B cell (primary cell): ENCODE results near the gene WNT6.

Experiments
- EZH2 ChIP-seq: IDR thresholded peaks from 2 replicates; pipeline ENCODE4 v1.6.1; 2012; ENCODE audit warnings: borderline replicate concordance, low read depth, mild to moderate bottlenecking, moderate library complexity, low read length; ENCODE audit not compliant: insufficient read depth, poor library complexity, severe bottlenecking
- TF ChIP-seq, protein P1 (sequence below): fragments of 200-600 bp; IDR thresholded peaks from one replicate; pipeline ENCODE4 v1.8.0; 2022; ENCODE audit warnings: antibody characterized with exemption, mild to moderate bottlenecking

DNA sequence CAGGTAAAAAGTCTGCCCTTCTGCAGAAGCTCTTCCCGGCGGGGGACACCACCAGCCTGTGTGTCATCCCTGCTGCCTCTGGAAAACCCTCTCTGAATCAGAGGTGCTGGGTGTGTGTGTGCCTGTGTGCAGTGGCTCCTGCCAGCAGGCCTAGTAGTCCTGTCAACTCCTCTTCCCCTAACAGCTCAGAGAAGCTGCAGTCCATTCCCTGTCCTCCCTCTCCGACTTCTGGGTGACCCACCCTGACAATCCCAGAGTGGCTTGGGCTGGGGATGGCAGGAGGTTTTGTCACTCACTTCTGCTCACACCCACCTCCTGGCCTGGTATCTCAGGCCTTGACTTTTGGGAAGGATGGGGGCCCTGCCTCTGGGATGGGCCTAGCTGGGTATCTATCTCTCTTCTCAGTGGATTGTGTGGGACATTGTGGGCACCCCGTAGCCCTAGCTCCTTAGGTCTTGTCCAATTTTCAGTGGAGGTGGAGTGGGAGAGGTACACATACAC lies 23.3 kb downstream of the WNT6 start:
- TF ChIP-seq, protein P1, sequence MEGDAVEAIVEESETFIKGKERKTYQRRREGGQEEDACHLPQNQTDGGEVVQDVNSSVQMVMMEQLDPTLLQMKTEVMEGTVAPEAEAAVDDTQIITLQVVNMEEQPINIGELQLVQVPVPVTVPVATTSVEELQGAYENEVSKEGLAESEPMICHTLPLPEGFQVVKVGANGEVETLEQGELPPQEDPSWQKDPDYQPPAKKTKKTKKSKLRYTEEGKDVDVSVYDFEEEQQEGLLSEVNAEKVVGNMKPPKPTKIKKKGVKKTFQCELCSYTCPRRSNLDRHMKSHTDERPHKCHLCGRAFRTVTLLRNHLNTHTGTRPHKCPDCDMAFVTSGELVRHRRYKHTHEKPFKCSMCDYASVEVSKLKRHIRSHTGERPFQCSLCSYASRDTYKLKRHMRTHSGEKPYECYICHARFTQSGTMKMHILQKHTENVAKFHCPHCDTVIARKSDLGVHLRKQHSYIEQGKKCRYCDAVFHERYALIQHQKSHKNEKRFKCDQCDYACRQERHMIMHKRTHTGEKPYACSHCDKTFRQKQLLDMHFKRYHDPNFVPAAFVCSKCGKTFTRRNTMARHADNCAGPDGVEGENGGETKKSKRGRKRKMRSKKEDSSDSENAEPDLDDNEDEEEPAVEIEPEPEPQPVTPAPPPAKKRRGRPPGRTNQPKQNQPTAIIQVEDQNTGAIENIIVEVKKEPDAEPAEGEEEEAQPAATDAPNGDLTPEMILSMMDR, result no peak
- no peak for TF ChIP-seq EZH2
